HepG2 (cell line): ENCODE data around the gene PDCD10. TPM values are rescaled to one million over a fixed set of nuclear protein-coding genes. Genes with fewer than 3 reads are reported as not detected.
A peak's percentile ranks its signal among the peaks of the same experiment; 100 is the strongest.

Experiments used
- ARID3A ChIP-seq: IDR thresholded peaks from 2 replicates; pipeline ENCODE4 v1.6.1; 2012; ENCODE audit warnings: low read depth, low read length, improper control_type of control experiment
- ATF7-NPFF ChIP-seq: sonication (generic); formaldehyde crosslinking; IDR thresholded peaks from 2 replicates; pipeline ENCODE4 v1.8.1; 2023; ENCODE audit warnings: mild to moderate bottlenecking, low read depth, missing genetic modification reagents, moderate library complexity
- CEBPG ChIP-seq: IDR thresholded peaks from 2 replicates; pipeline ENCODE4 v1.6.1; 2016
- EP300 ChIP-seq, 3 experiments: sonication (generic) in 1 of 3; formaldehyde crosslinking in 1 of 3; IDR thresholded peaks; 2 replicates each; pipeline versions ENCODE4 v1.5.1 to v1.6.1; 2011 to 2020; ENCODE audit warnings: low read depth in 2 of 3, low read length in 2 of 3, borderline replicate concordance in 1 of 3, improper control_type of control experiment in 1 of 3, mild to moderate bottlenecking in 1 of 3, missing genetic modification reagents in 1 of 3, moderate library complexity in 1 of 3
- FOXA3 ChIP-seq: IDR thresholded peaks from 2 replicates; pipeline ENCODE4 v1.6.1; 2016; ENCODE audit warnings: missing genetic modification reagents, missing compliant biosample characterization
- GATAD2A ChIP-seq: IDR thresholded peaks from 2 replicates; pipeline ENCODE4 v1.6.1; 2016
- HNF4A ChIP-seq: sonication (generic); formaldehyde crosslinking; IDR thresholded peaks from 2 replicates; pipeline ENCODE4 v1.4.0; 2020; ENCODE audit warnings: missing genetic modification reagents
- IRF2 ChIP-seq: IDR thresholded peaks from 2 replicates; pipeline ENCODE4 v1.6.1; 2018; ENCODE audit warnings: missing genetic modification reagents, missing compliant biosample characterization
- ISL2 ChIP-seq: sonication (generic); formaldehyde crosslinking; IDR thresholded peaks from 2 replicates; pipeline ENCODE4 v1.5.0; 2020; ENCODE audit warnings: missing genetic modification reagents
- MBD4 ChIP-seq: IDR thresholded peaks from 2 replicates; pipeline ENCODE4 v1.6.1; 2012; ENCODE audit warnings: low read length, inconsistent platforms, borderline replicate concordance
- MED1 ChIP-seq: sonication (generic); formaldehyde crosslinking; IDR thresholded peaks from 2 replicates; pipeline ENCODE4 v1.4.0; 2020; ENCODE audit warnings: missing genetic modification reagents
- PHF8 ChIP-seq: sonication (generic); formaldehyde crosslinking; IDR thresholded peaks from 2 replicates; pipeline ENCODE4 v1.5.0; 2020; ENCODE audit warnings: missing genetic modification reagents
- RFXANK ChIP-seq: IDR thresholded peaks from 2 replicates; pipeline ENCODE4 v1.6.1; 2016
- SALL1 ChIP-seq: sonication (generic); formaldehyde crosslinking; IDR thresholded peaks from 2 replicates; pipeline ENCODE4 v1.8.0; 2022; ENCODE audit warnings: mild to moderate bottlenecking, missing genetic modification reagents
- SALL2 ChIP-seq: sonication (generic); formaldehyde crosslinking; IDR thresholded peaks from 2 replicates; pipeline ENCODE4 v1.8.1; 2023; ENCODE audit warnings: mild to moderate bottlenecking, missing genetic modification reagents, inconsistent platforms
- TFAP4 ChIP-seq: sonication (generic); IDR thresholded peaks from 2 replicates; pipeline ENCODE4 v1.6.1; 2016; ENCODE audit warnings: low read depth, borderline replicate concordance
- ZBTB44 ChIP-seq: sonication (generic); formaldehyde crosslinking; IDR thresholded peaks from 2 replicates; pipeline ENCODE4 v1.4.0; 2020; ENCODE audit warnings: missing genetic modification reagents
- ZBTB7A ChIP-seq: sonication (generic); formaldehyde crosslinking; IDR thresholded peaks from 2 replicates; pipeline ENCODE4 v1.8.0; 2022; ENCODE audit warnings: mild to moderate bottlenecking, missing genetic modification reagents
- ZFX ChIP-seq: sonication (generic); formaldehyde crosslinking; IDR thresholded peaks from 2 replicates; pipeline ENCODE4 v1.4.0; 2020; ENCODE audit warnings: mild to moderate bottlenecking, low read depth, missing genetic modification reagents, moderate library complexity
- ZGPAT ChIP-seq: IDR thresholded peaks from 2 replicates; pipeline ENCODE4 v1.6.1; 2016; ENCODE audit warnings: mild to moderate bottlenecking
- ZNF205 ChIP-seq: IDR thresholded peaks from 2 replicates; pipeline ENCODE4 v1.6.1; 2018; ENCODE audit warnings: missing biosample characterization, missing genetic modification reagents
- ZNF512B ChIP-seq: sonication (generic); formaldehyde crosslinking; IDR thresholded peaks from 2 replicates; pipeline ENCODE4 v1.5.1; 2020; ENCODE audit warnings: missing genetic modification reagents, mild to moderate bottlenecking, borderline replicate concordance
- ZNF644 ChIP-seq: IDR thresholded peaks from 2 replicates; pipeline ENCODE4 v1.6.1; 2016; ENCODE audit warnings: low read depth
- polyA plus RNA-seq, 8 experiments: library from polyadenylated mRNA; depleted of rRNA in 3 of 8; stranded (reverse) in 7 of 8; unstranded in 1 of 8; fragments of >200 nt; fragmentation: Illumina TruSeq in 4 of 8; extraction: Trizol in 4 of 8; gene quantifications; 2 replicates each; pipeline versions ENCODE4 v1.2.1 to v1.2.3, GENCODE V29; 2011 to 2016; ENCODE audit warnings: low read depth in 4 of 8, missing spikeins in 1 of 8, mixed read lengths in 1 of 8; ENCODE audit not compliant: insufficient read depth in 1 of 8
- total RNA-seq, 5 experiments: library from RNA; depleted of rRNA; stranded (reverse); fragments of >200 nt; fragmentation: Illumina TruSeq; extraction: Trizol; gene quantifications; 2 replicates each; pipeline ENCODE4 v1.2.3, GENCODE V29; 2016; ENCODE audit warnings: low read depth in 1 of 5

Gene PDCD10
- total and polyA plus RNA-seq, 2 of the 13 experiments (the other 11 are each of a cell fraction or from before 2014, with no cell fraction given) = 48.5 to 53.9 TPM

- TF ChIP-seq HNF4A (peak; percentile 97), ZGPAT (CRISPR knock-in tag) (peak; percentile 60; the same call in 1 of the 2 replicates), FOXA3 (peak; percentile 89), GATAD2A (CRISPR knock-in tag) (peak; percentile 85), ARID3A (peak; percentile 84), ZBTB44 (no peak), ATF7-NPFF (no peak), PHF8 (no peak), IRF2 (CRISPR knock-in tag) (0 out of 2 replicates have a peak, but pooled peaks have one; percentile 48), ZFX (no peak), SALL1 (CRISPR knock-in tag) (peak; percentile 23; the same call in 1 of the 2 replicates), ISL2 (CRISPR knock-in tag) (0 out of 2 replicates have a peak, but pooled peaks have one; percentile 20), EP300 (IDR thresholded peaks at IDR 0.05; ENCODE audit: low read depth in 2 of 2, low read length in 2 of 2) (peak in 1 of 2 experiments; percentile 43; a peak in 3 of 4 replicates), EP300 (CRISPR knock-in tag; IDR thresholded peaks at IDR 0.05; ENCODE audit: borderline replicate concordance) (no peak; the same call in 1 of the 2 replicates), ZNF644 (CRISPR knock-in tag) (0 out of 2 replicates have a peak, but pooled peaks have one; percentile 39), MED1 (CRISPR knock-in tag) (peak; percentile 37; the same call in 1 of the 2 replicates), MBD4 (0 out of 2 replicates have a peak, but pooled peaks have one; percentile 45), ZNF205 (CRISPR knock-in tag) (no peak), SALL2 (CRISPR knock-in tag) (no peak), TFAP4 (peak; percentile 99), RFXANK (no peak), CEBPG (CRISPR knock-in tag) (peak; percentile 82), ZBTB7A (CRISPR knock-in tag) (no peak), ZNF512B (CRISPR knock-in tag) (no peak)
These were observed 17.8 kb downstream of the PDCD10 start (continued) for GRCh38 chr3:167716920-167717319.
